ENCODE results near the gene DYNLL2.

Gene DYNLL2

DNA sequence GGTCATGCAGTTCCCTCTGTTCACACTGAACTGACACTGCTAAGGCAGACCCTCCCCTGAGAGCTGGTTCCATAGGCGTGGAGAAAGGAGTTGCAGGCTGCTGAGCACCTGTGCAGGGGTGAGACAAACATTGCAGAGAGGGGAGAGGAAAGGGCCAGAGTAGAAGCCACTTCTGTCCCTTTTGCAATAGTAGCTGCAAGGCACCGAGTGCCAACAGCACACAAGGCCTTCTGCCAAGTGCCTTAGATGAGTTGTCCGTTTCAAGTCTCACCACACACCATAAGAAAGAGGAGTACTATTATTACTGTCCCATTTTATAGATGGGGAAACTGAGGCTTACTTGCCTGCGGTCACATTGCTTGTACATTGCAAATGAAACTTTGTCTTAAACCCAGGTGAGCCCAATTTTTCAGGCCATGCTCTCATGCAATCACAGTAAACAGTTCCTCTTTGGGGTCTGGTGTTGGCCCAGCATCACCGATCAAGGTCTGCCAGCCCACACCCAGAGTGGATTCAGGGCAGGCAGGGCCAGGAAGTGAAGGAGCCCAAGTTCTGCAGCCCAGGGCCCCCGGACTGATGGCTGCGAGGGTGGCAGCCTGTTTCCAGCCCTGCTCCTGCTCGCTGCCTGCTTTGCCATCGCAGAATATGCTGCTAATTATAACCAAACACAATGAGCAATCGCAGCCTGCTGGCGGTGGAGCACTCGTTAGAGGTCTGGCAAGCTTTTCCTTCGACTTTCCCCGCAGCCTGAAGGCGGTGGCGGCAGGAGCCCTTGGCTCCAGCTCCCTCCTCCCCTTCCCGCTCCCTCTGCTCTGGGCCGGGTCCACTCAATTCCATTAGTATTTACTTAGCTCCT, 36.8 kb upstream of the DYNLL2 start:
- no peak for DNase-seq (ENCODE audit: low read depth, low spot score)

GRCh38 chr17:58047376-58048150, 35.7 kb upstream of the DYNLL2 start:
- in situ Hi-C loops (cut with HindIII; ENCODE audit: low sequenced_read_pairs) = no loop called here
- H3K4me3 ChIP-seq (ENCODE audit: low read depth, low read length) = no peak overlapping the region
- TF ChIP-seq CTCF (IDR thresholded peaks at IDR 0.05; ENCODE audit: low read depth, low read length) = no peak
- DNase-seq (ENCODE audit: low read depth, low spot score) = no peak

More for the DNA sequence above, 36.8 kb upstream of the DYNLL2 start:
- no peak for TF ChIP-seq CTCF (IDR thresholded peaks at IDR 0.05; ENCODE audit: low read depth, low read length)
- no peak overlapping the region for H3K4me3 ChIP-seq (ENCODE audit: low read depth, low read length)
- in situ Hi-C loops (cut with HindIII; ENCODE audit: low sequenced_read_pairs) = no loop called here

DNA sequence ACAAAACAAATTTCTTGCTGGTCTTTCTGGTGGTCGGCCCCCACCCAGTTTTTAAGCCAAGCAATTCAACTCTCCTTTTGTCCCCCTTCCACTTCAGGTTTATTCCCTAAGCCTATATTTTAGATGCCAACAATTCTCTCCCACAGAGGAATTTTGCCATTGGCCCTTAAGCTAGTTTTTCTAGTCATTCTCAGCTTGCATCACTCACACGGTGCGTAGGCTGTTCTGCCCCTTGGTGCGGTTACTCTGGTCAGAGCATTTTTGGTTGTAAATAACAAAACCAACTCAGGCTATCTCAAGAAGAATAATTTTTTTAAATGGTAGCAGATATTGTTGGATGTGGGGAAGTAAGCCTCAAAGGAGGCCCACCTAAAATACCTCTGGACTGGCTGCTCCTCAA, 33.7 kb upstream of the DYNLL2 start:
- no peak for TF ChIP-seq CTCF (IDR thresholded peaks at IDR 0.05; ENCODE audit: low read depth, low read length)
- no peak overlapping the region for H3K4me3 ChIP-seq (ENCODE audit: low read depth, low read length)
- in situ Hi-C loops (cut with HindIII; ENCODE audit: low sequenced_read_pairs) = no loop called here
- DNase-seq (ENCODE audit: low read depth, low spot score) = no peak

DNA sequence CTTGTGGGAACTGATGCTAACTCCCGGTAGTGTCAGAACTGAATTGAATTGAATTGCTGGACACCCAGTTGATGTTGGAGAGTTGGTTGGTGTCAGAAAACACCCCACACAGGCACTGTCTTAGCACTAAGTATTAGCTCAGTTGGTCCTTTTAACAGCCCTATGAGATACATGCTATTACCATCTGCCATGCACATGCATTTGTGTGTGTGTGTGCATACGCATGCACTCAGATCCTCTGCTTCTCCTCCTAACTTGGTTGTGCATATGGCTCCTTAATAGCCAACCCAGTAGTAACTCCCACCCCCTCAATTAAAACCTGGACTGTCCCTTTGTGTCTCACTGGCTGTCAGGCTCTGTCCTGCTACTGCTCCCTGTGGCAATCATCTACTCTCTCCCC, 32.3 kb upstream of the DYNLL2 start:
- no peak overlapping the region for H3K4me3 ChIP-seq (ENCODE audit: low read depth, low read length)
- TF ChIP-seq CTCF (IDR thresholded peaks at IDR 0.05; ENCODE audit: low read depth, low read length) = no peak
- in situ Hi-C loops (cut with HindIII; ENCODE audit: low sequenced_read_pairs) = no loop called here
- no peak for DNase-seq (ENCODE audit: low read depth, low spot score)

- DNase-seq (ENCODE audit: low read depth, low spot score) = no peak
- in situ Hi-C loops (cut with HindIII; ENCODE audit: low sequenced_read_pairs) = no loop called here
- H3K4me3 ChIP-seq (ENCODE audit: low read depth, low read length) = no peak overlapping the region
- TF ChIP-seq CTCF (IDR thresholded peaks at IDR 0.05; ENCODE audit: low read depth, low read length) = no peak
These were observed 31.8 kb upstream of the DYNLL2 start for GRCh38 chr17:58051468-58051867.

- DNase-seq (ENCODE audit: low read depth, low spot score) = no peak
- H3K4me3 ChIP-seq (ENCODE audit: low read depth, low read length) = no peak overlapping the region
- in situ Hi-C loops (cut with HindIII; ENCODE audit: low sequenced_read_pairs) = no loop called here
- no peak for TF ChIP-seq CTCF (IDR thresholded peaks at IDR 0.05; ENCODE audit: low read depth, low read length)
These were observed 30.8 kb upstream of the DYNLL2 start for GRCh38 chr17:58052407-58052806.
